Keratinocyte (primary cell): ENCODE measurements around the gene TNRC6A.

ENCODE experiments used
- CTCF ChIP-seq, 3 experiments: IDR thresholded peaks in 1 of 3; conservative IDR thresholded peaks in 1 of 3; optimal IDR thresholded peaks in 1 of 3; 2 replicates in 2 of 3; 3 replicates in 1 of 3; pipeline versions ENCODE3 to v1.5.1; 2011; ENCODE audit warnings: low read length in 3 of 3, mild to moderate bottlenecking in 3 of 3, moderate library complexity in 2 of 3, control low read depth in 1 of 3, inconsistent platforms in 1 of 3; ENCODE audit not compliant: insufficient read depth in 2 of 3; ENCODE audit errors: extremely low read depth in 1 of 3
- EZH2 ChIP-seq: IDR thresholded peaks from one replicate; pipeline ENCODE4 v1.6.1; 2012; ENCODE audit warnings: inconsistent platforms, mild to moderate bottlenecking, low read length, moderate library complexity

GRCh38 chr16:24810951-24811843 lies 81.7 kb downstream of the TNRC6A start:
- no peak for TF ChIP-seq CTCF (optimal IDR thresholded peaks at IDR 0.05 in 1 of 3, IDR thresholded peaks at IDR 0.05 in 1 of 3, conservative IDR thresholded peaks at IDR 0.05 in 1 of 3; ENCODE audit: extremely low read depth in 1 of 3, insufficient read depth in 2 of 3, low read length in 3 of 3)
- TF ChIP-seq EZH2 = no peak
